HL-60 (cell line): ENCODE results near the gene MSI2.

Source experiments
- CTCF ChIP-seq: IDR thresholded peaks from one replicate; pipeline ENCODE4 v1.5.1; 2011; ENCODE audit warnings: low read length, control low read depth, inconsistent platforms; ENCODE audit not compliant: insufficient read depth
- GABPA ChIP-seq: IDR thresholded peaks from 2 replicates; pipeline ENCODE4 v1.6.1; 2012; ENCODE audit warnings: low read depth
- POLR2AphosphoS5 ChIP-seq: IDR thresholded peaks from 2 replicates; pipeline ENCODE4 v1.6.1; 2012; ENCODE audit warnings: low read depth
- REST ChIP-seq: IDR thresholded peaks from 2 replicates; pipeline ENCODE4 v1.6.1; 2012; ENCODE audit warnings: low read depth; ENCODE audit not compliant: insufficient replicate concordance
- SPI1 ChIP-seq: IDR thresholded peaks from 2 replicates; pipeline ENCODE4 v1.6.1; 2012; ENCODE audit warnings: low read depth, mild to moderate bottlenecking, borderline replicate concordance

GRCh38 chr17:57408071-57408811, 151.9 kb downstream of the MSI2 start:
- TF ChIP-seq POLR2AphosphoS5, result 0 out of 2 replicates have a peak, but pooled peaks have one; percentile 17
- TF ChIP-seq CTCF, result no peak
- TF ChIP-seq GABPA, result no peak
- no peak for TF ChIP-seq REST
- no peak for TF ChIP-seq SPI1
